Measurements from ENCODE around the gene PARL. TPM values are rescaled to one million over a fixed set of nuclear protein-coding genes. Genes with fewer than 3 reads are reported as not detected.

Gene PARL
- polyA plus RNA-seq, 3 donors: 51.0 to 59.8 (median 51.4) TPM

DNA sequence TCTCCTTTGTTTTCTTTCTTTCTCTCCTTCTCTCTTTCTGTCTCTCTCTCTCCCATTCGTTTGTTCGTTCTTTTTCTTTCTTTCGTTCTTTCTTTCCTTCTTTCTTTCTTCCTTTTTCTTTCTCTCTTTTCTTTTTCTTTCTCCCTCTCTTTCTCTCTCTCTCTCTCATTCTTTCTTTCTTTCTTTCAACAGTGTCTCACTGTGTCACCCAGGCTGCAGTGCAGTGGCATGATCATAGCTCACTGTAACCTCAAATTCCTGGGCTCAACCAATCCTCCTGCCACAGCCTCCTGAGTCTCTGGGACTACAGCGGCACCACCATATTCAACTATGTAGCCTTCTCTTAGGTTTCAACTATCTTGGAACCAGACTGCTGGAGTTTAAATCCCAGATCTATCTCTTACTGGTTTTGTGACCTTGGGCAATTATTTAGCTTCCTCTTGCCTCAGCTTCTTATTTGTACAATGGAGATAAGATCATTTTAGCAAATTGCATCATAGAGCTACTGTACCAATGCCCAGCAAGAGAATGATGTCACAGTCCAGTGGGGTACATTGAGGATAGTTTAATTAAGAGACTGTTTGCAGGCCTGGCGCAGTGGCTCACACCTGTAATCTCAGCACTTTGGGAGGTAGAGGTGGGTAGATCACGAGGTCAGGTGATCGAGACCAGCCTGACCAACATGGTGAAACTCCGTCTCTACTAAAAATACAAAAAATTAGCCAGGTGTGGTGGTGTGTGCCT, 27.3 kb upstream of the PARL start:
- no peak for DNase-seq (ENCODE audit: extremely low read depth in 1 of 11, low read depth in 9 of 11, low spot score in 4 of 11)

- DNase-seq (ENCODE audit: extremely low read depth in 1 of 11, low read depth in 9 of 11, low spot score in 4 of 11): no peak
Measured at GRCh38 chr3:183911087-183911486, 26.4 kb upstream of the PARL start.

- no peak for DNase-seq (ENCODE audit: extremely low read depth in 1 of 11, low read depth in 9 of 11, low spot score in 4 of 11)
Measured at GRCh38 chr3:183909030-183909600, 24.4 kb upstream of the PARL start.

DNA sequence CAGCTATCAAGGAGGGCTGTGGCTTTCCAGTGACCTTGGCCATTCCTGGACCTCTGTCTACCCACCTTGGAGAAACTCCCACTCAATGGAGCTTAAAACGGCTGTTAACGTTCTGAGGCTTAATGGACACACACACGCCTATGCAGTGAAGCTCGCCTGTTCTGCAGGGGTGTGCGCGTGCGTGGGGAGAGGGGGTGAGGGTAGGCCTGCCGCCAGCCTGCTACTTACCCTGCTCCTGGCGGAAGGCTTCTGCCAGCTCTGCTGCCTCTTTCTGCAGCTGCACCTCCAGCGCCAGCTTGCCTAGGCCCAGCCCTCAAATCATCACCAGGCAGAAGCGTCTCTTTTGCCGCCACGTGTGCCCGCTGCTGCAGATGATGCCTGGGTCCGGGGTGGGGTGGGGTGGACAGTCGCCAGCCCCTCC, 23.2 kb upstream of the PARL start:
- no peak for DNase-seq (ENCODE audit: extremely low read depth in 1 of 11, low read depth in 9 of 11, low spot score in 4 of 11)

- DNase-seq (ENCODE audit: extremely low read depth in 1 of 11, low read depth in 9 of 11, low spot score in 4 of 11): no peak
Measured at GRCh38 chr3:183907176-183907575, 22.5 kb upstream of the PARL start.

DNA sequence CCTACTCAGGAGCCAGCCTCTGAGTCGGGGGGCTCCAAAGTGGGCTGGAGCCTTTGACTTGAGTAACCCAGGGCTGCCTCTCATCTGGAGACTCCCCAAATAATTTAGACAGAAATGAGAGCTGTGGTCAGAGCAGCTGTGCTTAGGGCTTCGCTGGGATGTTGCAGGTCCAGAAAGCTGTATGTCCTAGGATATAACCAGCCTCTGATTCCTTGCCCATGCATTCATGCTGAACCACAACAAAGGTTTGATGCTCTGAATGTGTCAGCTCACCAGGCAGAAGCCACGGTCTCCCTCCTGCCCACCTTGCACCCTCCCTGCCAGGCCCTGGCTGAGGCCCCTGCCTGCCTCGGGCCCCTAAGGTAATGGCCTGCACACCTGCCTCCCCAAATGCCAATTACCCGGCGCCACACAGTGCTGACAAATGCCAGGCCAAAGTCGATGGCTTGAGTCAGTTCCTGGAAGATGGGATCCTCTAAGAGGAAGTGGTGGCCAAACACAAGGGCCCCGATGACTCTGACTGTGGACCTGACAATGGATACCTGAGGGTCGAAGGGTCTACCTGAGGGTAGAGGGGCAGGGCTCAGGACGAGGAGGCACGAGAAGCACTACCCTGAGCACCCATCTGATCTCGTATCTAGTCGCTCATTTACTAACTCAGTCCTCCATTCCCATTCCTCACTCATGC, 21.7 kb upstream of the PARL start:
- DNase-seq (ENCODE audit: extremely low read depth in 1 of 11, low read depth in 9 of 11, low spot score in 4 of 11): no peak

DNA sequence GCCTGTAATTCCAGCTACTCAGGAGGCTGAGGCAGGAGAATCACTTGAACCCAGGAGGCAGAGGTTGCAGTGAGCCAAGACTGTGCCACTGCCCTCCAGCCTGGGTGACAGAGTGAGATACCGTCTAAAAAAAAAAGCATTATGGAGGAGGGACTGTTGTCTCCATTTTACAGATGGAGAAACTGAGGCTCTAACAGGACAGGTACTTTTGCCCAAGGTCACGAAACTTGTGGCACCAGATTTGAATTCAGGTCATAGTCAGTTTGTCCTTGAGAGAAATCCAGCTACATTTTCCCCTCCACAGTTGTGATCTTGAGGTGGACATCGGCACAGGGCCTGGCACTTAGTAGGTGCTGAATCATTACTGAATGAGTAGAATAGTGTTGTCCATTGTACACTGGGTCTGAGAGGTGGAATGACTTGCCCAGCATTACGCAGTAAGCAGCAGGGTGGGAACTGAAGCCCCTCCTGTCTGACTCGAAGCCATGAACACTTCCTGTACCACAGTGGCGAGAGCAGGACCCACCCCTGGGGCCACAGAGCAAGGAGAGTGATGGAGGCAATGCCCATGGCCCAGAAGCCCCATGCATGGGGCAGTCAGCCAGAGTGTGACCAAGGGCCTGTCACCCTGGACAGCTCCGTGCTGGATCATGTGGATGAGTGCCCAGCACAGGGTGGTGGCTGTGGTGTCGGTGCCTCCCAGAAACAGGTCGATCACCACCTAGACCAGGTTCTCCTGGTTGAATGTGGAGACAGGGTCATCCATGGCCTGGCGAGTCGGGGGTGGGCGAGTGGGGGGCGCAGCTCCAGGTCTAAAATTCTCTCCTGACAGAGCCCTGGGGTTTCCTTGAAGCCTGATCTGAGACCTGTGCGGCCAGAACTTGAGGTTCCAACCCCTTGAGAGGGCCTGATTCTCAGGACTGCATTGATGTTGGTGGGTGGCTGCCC, 20.4 kb upstream of the PARL start:
- DNase-seq (ENCODE audit: extremely low read depth in 1 of 11, low read depth in 9 of 11, low spot score in 4 of 11): no peak

GRCh38 chr3:183898028-183898431, 13.3 kb upstream of the PARL start:
- no peak for DNase-seq (ENCODE audit: extremely low read depth in 1 of 11, low read depth in 9 of 11, low spot score in 4 of 11)

DNA sequence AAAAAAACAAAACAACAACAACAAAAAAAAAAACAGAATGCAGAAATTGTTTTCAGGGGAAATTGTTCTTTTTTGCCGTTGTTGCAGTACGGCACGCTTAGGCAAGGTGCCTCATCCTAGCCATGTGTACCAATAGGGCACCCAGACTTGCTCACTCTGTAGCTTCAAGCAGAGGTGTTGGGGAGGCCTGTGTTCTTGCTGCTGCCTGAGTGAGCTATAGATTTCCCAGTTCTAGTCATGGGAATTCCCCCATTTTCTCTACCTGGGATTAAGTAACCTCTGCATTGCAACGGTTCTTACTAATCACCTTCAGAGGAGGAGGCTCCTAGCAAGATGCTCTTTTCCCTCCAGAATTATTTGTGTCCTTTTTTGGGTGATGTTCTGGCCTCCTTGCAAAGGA, 12.9 kb upstream of the PARL start:
- no peak for DNase-seq (ENCODE audit: extremely low read depth in 1 of 11, low read depth in 9 of 11, low spot score in 4 of 11)

DNA sequence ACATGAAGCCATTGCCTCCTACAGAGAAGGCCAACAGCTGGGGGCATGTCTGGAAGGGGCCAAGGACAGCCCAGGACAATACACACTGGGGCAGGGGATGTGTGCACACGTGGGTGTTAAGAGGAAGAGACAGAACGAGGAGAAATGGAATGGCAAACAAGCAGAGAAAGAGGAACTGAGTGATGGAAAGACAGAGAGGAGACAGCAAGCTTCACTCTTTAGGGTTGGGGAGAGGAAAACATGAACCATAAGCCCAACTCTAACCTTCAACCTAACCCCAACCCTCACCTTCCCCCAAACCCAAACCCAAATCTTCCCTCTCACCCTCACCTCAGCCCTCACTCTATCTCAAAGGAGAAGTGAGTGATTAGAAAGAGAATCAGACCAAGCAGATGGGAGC, 11.9 kb upstream of the PARL start:
- no peak for DNase-seq (ENCODE audit: extremely low read depth in 1 of 11, low read depth in 9 of 11, low spot score in 4 of 11)

DNA sequence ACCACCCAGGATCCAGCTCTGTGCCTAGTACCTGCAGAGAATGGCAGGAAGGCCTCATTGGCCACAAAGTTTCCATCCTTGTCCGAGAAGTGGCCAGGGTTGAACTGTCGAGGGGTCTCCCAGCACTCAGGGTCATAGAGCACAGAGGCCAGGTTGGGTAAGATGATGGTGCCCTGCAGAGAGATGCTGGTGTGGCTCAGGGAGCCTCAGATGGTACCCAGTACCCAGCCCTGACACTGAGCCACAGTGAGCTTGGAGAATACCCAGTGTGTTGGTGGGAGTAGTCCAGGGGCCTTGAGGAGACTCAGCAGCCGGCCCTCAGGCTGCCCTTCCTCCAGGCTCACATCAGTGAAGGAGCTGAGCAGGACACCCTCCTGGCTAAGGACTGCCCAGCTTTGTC, 11.5 kb upstream of the PARL start:
- DNase-seq (ENCODE audit: extremely low read depth in 1 of 11, low read depth in 9 of 11, low spot score in 4 of 11): no peak

- DNase-seq (ENCODE audit: extremely low read depth in 1 of 11, low read depth in 9 of 11, low spot score in 4 of 11): no peak
Measured at GRCh38 chr3:183895774-183896173, 11.1 kb upstream of the PARL start.

- DNase-seq (ENCODE audit: extremely low read depth in 1 of 11, low read depth in 9 of 11, low spot score in 4 of 11): peak in 7 of 11 donors; percentile 12 to 29 (median 25)
Measured at GRCh38 chr3:183895296-183895695, 10.6 kb upstream of the PARL start.

DNA sequence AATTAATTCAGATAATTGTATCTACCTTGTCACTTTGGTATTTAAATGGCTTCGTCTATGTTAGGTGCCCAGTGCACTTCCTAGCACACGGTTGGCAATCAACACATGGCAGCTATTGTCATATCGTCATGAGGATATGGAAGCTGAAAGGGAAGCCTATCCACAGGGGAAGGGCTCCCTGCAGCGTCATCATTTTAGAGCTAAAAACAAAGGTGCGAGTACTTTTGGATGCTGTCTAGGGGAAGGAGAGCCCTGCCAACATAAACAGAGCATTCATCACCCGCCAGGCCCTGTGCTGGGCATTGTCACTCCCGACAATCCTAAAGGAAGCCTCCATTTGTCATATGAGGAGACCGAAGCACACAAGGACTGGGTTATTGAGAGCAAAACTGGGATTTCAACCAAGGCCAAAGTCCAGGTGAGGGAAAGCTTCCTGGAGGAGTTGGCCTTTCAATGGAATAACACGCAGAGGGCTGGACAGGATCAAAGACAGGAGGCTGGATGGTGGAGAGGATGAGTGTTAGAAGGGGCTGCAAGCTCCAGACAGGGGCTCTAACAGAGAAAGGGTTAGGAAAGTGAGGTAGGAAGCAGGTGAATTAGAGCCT, 8.0 kb upstream of the PARL start:
- no peak for DNase-seq (ENCODE audit: extremely low read depth in 1 of 11, low read depth in 9 of 11, low spot score in 4 of 11)

- no peak for DNase-seq (ENCODE audit: extremely low read depth in 1 of 11, low read depth in 9 of 11, low spot score in 4 of 11)
Measured at GRCh38 chr3:183885766-183886165, 1.1 kb upstream of the PARL start.

- DNase-seq (ENCODE audit: extremely low read depth in 1 of 11, low read depth in 9 of 11, low spot score in 4 of 11): no peak
Measured at GRCh38 chr3:183884097-183884426, 618 bp downstream of the PARL start.

DNA sequence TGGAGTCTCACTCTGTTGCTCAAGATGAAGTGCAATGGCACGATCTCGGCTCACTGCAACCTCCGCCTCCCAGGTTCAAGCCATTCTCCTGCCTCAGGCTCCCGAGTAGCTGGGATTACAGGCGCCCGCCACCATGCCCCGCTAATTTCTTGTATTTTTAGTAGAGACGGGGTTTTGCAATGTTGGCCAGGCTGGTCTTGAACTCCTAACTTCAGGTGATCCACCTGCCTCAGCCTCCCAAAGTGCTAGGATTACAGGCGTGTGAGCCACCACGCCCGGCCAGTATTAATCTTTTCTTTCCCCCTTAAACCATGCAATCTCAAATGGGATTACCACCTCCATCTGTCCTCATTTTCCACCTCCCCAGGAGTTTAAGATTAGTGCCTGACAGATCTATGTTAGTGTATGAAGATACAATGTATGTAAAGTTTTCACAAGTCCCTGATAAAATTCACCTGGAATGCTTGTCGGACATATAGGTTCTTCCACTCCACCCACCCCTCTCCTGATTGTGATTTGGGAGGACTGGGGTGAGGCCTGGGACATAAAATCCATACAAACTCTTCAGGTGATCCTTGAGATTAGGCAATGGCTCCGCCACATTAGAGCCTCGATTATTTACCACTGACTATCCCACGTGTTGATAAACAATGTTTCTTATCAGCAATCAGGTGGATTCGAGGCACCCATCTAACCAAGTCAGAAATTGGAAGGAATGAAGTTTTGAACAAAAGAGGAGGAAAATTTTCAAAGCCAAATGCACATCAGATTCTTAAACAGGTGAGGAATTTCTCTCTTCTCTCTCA, 1.2 kb downstream of the PARL start:
- DNase-seq (ENCODE audit: extremely low read depth in 1 of 11, low read depth in 9 of 11, low spot score in 4 of 11): no peak

- no peak for DNase-seq (ENCODE audit: extremely low read depth in 1 of 11, low read depth in 9 of 11, low spot score in 4 of 11)
Measured at GRCh38 chr3:183880121-183880520, 4.6 kb downstream of the PARL start.

Measured in renal cortex interstitium (tissue), 11 donors.